Measurements from ENCODE around the gene MEG3. TPM values are rescaled to one million over a fixed set of nuclear protein-coding genes. Genes with fewer than 3 reads are reported as not detected.

Gene MEG3
- total and polyA plus RNA-seq, 2 of the 8 experiments (the other 6 are each of a cell fraction or from before 2014, with no cell fraction given): 0.17 to 1.1 TPM

- Histone ChIP-seq H3K27ac (ENCODE audit: low read depth, low read length) (no peak overlapping the region), H3K79me1 (ENCODE audit: low read depth, low read length) (no peaks in the 10 kb centered on the region)
Measured at GRCh38 chr14:100864960-100865681, 39.2 kb downstream of the MEG3 start.

More at GRCh38 chr14:100864960-100865681, 39.2 kb downstream of the MEG3 start:
- Histone ChIP-seq H2AK5ac (ENCODE audit: low read depth, low read length) (no peak overlapping the region), H2AFZ (ENCODE audit: low read length) (no peak overlapping the region), H3K79me2 (ENCODE audit: control insufficient read depth in 1 of 2, insufficient read depth in 2 of 2, low read length in 2 of 2) (no peaks in the 10 kb centered on the region), H2BK12ac (ENCODE audit: low read depth, low read length) (no peak overlapping the region), H4K8ac (ENCODE audit: extremely low read depth, insufficient read depth, low read length) (no peak overlapping the region), H4K20me1 (replicated peaks in 1 of 2; ENCODE audit: control insufficient read depth in 1 of 2, insufficient read depth in 2 of 2, low read length in 2 of 2) (peaks cover 0 to 2% of the 10 kb centered on the region in 2 experiments), H2BK15ac (ENCODE audit: low read length) (no peak overlapping the region), H3K9me3 (ENCODE audit: insufficient read depth in 2 of 2, low read depth in 1 of 2, low read length in 1 of 2) (peaks cover 7 to 14% of the 10 kb centered on the region in 2 experiments; a peak in 3 of 4 replicates), H3K36me3 (ENCODE audit: control insufficient read depth in 2 of 4, insufficient read depth in 4 of 4, low read length in 3 of 4) (no peaks in the 10 kb centered on the region), H4K5ac (ENCODE audit: insufficient read length, low read depth, low read length) (no peak overlapping the region), H3K23me2 (ENCODE audit: low read depth, low read length) (peaks cover 3% of the 10 kb centered on the region; the same call in 1 of the 2 replicates), H2BK5ac (ENCODE audit: low read depth, low read length) (no peak overlapping the region), H3K4me1 (replicated peaks in 1 of 4; ENCODE audit: control insufficient read depth in 3 of 4, insufficient read depth in 4 of 4, low read length in 3 of 4) (no peaks in the 10 kb centered on the region; a peak in 2 of 7 replicates), H3K4me2 (ENCODE audit: insufficient read depth in 1 of 2, low read depth in 2 of 2, low read length in 2 of 2) (no peak overlapping the region), H4K91ac (replicated peaks; ENCODE audit: insufficient read length, low read length) (no peak overlapping the region), H3K4ac (replicated peaks; ENCODE audit: insufficient read length, low read depth, low read length) (no peak overlapping the region), H2BK120ac (replicated peaks; ENCODE audit: low read depth, low read length) (no peak overlapping the region), H3K27me3 (replicated peaks in 1 of 4; ENCODE audit: control insufficient read depth in 3 of 4, extremely low read depth in 1 of 4, insufficient read depth in 3 of 4, low read length in 3 of 4) (no peaks in the 10 kb centered on the region), H3K4me3 (ENCODE audit: extremely low read depth in 1 of 4, insufficient read depth in 2 of 4, low read depth in 3 of 4, low read length in 4 of 4) (no peak overlapping the region), H3K56ac (replicated peaks; ENCODE audit: insufficient read length, low read depth, low read length) (no peak overlapping the region), H3K14ac (ENCODE audit: insufficient read length) (no peak overlapping the region), H3K23ac (ENCODE audit: insufficient read length) (no peak overlapping the region), H3K9ac (replicated peaks in 1 of 4; ENCODE audit: extremely low read depth in 1 of 4, low read depth in 3 of 4, low read length in 3 of 4) (no peak overlapping the region), H2BK20ac (ENCODE audit: low read length) (no peak overlapping the region), H3K18ac (ENCODE audit: extremely low read depth, low read length) (no peak overlapping the region)
- DNase-seq (ENCODE audit: low read depth in 1 of 2, low spot score in 2 of 2) (no peak), FAIRE-seq (no peak)
- 90% methylated on average over 9 of the region's 9 CpGs; no CpG with 5 or more reads in 1 of the 2 experiments for WGBS, 2 experiments (ENCODE audit: extremely low coverage in 1 of 2, insufficient coverage in 1 of 2, insufficient read length in 1 of 2, insufficient replicate concordance in 2 of 2, low coverage in 1 of 2, low lambda C conversion rate in 2 of 2, missing lambda C conversion rate in 1 of 2)
- POLR2A ChIA-PET (ENCODE audit: partially characterized antibody): no interaction called here
- CTCF ChIA-PET (ENCODE audit: partially characterized antibody): interaction anchor here (0.8 to 3.6 kb wide), 8 partner anchors 10 to 448 kb away, joined by 3 to 13 read pairs (median 5); partner anchors contain the start of gene RTL1
- no peak for TF ChIP-seq USF2 (IDR thresholded peaks at IDR 0.05; ENCODE audit: low read length)

Data from H1 (cell line).